AG04450 (cell line): ENCODE measurements around the gene CCL22. TPM values are rescaled to one million over a fixed set of nuclear protein-coding genes. Genes with fewer than 3 reads are reported as not detected.

ENCODE experiments used
- CTCF ChIA-PET: fragments of 300-600, 350-600 bp; formaldehyde crosslinking; extraction: SDS; loops from one replicate; lab custom pipeline; 2022; ENCODE audit warnings: antibody characterized with exemption, inconsistent platforms; lab: Charles Lee
- POLR2A ChIA-PET: fragments of 350-600 bp; formaldehyde crosslinking; extraction: SDS; loops from one replicate; lab custom pipeline; 2021; ENCODE audit warnings: antibody characterized with exemption, inconsistent platforms; lab: Yijun Ruan, JAX
- DNase-seq: peaks from one replicate; pipeline ENCODE4 v3.0.0-alpha.2; 2011; ENCODE audit warnings: low read depth, low spot score
- H3K27ac ChIP-seq: one replicate; pipeline ENCODE4 v1.5.1; 2012; ENCODE audit warnings: low read depth, low read length, control low read depth
- H3K27me3 ChIP-seq: one replicate; pipeline ENCODE4 v1.6.0; 2012; ENCODE audit warnings: low read length; ENCODE audit not compliant: control insufficient read depth, insufficient read depth
- H3K4me3 ChIP-seq: 2 replicates; pipeline ENCODE4 v1.5.1; 2011; ENCODE audit warnings: mild to moderate bottlenecking, low read depth, low read length, control low read depth
- H3K9me3 ChIP-seq: 2 replicates; pipeline ENCODE4 v1.5.1; 2012; ENCODE audit warnings: low read length; ENCODE audit not compliant: control insufficient read depth, insufficient read depth
- polyA plus RNA-seq: library from polyadenylated mRNA; depleted of rRNA; stranded (reverse); fragments of >200 nt; gene quantifications from 2 replicates; pipeline ENCODE4 v1.2.3, GENCODE V29; 2011
- TF ChIP-seq, protein P1 (sequence below): IDR thresholded peaks from 2 replicates; pipeline ENCODE4 v1.5.1; 2011; ENCODE audit warnings: low read depth, low read length, control low read depth, inconsistent platforms

CCL22 gene
- polyA plus RNA-seq, 1 experiment, result not detected

DNA sequence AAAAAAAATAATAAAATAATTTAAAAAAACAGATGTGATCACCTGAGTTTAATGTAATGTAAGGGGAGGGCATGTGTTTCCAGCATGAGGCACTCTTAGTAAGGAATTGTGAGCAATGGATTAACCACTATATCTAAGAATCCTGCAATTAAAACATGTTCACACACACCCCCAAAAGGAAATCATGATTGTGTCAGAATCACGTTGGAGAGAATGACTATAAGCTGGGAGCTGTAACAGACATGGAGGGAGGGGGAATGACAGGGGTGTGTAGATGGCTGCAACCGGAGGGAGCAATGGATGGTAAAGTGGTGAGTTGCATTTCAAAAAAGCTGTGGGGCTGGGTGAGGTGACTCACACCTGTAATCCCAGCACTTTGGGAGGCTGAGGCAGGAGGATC lies 13.6 kb upstream of the CCL22 start:
- TF ChIP-seq, protein P1, sequence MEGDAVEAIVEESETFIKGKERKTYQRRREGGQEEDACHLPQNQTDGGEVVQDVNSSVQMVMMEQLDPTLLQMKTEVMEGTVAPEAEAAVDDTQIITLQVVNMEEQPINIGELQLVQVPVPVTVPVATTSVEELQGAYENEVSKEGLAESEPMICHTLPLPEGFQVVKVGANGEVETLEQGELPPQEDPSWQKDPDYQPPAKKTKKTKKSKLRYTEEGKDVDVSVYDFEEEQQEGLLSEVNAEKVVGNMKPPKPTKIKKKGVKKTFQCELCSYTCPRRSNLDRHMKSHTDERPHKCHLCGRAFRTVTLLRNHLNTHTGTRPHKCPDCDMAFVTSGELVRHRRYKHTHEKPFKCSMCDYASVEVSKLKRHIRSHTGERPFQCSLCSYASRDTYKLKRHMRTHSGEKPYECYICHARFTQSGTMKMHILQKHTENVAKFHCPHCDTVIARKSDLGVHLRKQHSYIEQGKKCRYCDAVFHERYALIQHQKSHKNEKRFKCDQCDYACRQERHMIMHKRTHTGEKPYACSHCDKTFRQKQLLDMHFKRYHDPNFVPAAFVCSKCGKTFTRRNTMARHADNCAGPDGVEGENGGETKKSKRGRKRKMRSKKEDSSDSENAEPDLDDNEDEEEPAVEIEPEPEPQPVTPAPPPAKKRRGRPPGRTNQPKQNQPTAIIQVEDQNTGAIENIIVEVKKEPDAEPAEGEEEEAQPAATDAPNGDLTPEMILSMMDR, result no peak
- H3K27me3 ChIP-seq, result peaks cover 48% of the 10 kb centered on the region
- ChIA-PET CTCF (interaction anchor here (1.0 kb wide), 1 partner anchor 74 kb away, joined by 3 read pairs; no protein-coding TSS in a partner anchor), POLR2A (no interaction called here)
- H3K9me3 ChIP-seq, result no peaks in the 10 kb centered on the region; the same call in 1 of the 2 replicates
- no peak for DNase-seq
- H3K27ac ChIP-seq, result no peak overlapping the region
- H3K4me3 ChIP-seq, result no peak overlapping the region

DNA sequence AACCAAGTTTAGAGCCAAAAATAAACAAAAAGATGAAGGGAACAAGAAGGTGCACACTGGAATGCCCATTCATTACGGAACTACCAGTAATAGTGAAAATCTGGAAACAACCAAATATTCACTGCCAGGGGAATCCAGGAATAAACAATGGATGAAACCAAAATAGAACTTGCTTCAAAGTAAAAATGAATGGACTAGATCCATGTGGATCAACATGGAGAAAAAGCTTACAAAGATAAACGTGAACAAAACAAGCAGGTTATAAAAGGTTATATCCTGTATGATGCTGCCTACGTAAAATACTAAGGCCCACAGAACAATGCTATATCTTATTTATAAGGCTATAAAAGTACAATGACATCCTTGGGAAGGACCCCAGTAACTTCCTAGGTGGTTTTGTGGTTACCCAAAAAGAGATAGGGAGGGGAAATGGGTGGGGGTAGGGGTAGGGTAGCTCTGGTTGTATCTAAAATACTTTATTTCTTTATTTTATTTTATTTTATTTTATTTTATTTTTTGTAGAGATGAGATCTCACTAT lies 12.8 kb upstream of the CCL22 start:
- CTCF ChIA-PET, result interaction anchor here (1.0 kb wide), 1 partner anchor 73 kb away, joined by 3 read pairs; no protein-coding TSS in a partner anchor
- H3K27me3 ChIP-seq, result peaks cover 51% of the 10 kb centered on the region

DNA sequence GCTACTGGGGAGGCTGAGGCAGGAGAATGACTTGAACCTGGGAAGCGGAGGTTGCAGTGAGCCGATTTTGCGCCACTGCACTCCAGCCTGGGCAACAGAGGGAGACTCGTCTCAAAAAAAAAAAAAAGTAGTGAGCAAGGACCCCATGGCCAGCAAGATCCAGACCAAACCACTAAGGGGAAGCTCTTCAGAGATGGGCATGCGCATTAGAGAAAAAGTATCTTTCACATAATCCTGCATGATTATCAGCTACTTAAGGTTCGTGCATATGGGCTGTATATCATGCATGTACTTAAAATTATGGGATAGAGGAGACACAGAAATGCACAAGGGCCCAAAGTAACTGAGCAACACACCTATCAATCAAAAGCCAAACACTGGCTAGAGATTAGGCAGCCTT lies 10.7 kb upstream of the CCL22 start:
- Histone ChIP-seq H3K27me3 (peaks cover 55% of the 10 kb centered on the region), H3K4me3 (no peak overlapping the region), H3K27ac (no peak overlapping the region), H3K9me3 (no peaks in the 10 kb centered on the region; the same call in 1 of the 2 replicates)
- POLR2A ChIA-PET, result no interaction called here
- CTCF ChIA-PET, result no interaction called here
- DNase-seq, result no peak
- TF ChIP-seq, protein P1, result no peak

More for the DNA sequence above, 12.8 kb upstream of the CCL22 start:
- DNase-seq, result no peak
- TF ChIP-seq, protein P1, result no peak
- Histone ChIP-seq H3K9me3 (no peaks in the 10 kb centered on the region; the same call in 1 of the 2 replicates), H3K27ac (no peak overlapping the region), H3K4me3 (no peak overlapping the region)
- POLR2A ChIA-PET, result no interaction called here

DNA sequence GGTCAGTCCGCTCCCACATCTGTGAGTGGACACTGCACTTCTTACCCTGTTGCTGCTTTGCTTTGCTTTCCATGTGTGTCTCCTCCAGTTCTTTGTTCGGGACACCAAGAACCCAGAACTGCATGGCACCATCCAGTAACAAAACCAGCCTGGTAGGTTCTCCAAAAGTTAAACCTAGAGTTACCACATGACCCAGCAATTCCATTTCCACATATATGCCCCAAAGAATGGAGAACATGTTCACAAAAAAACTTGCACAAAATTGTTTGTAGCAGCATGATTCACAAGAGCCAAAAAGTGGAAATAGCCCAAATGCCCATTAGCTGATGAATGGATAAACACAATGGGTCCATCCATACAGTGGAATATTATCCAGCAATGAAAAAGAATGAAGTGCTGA lies 10.3 kb upstream of the CCL22 start:
- TF ChIP-seq, protein P1, result no peak
- ChIA-PET POLR2A (no interaction called here), CTCF (no interaction called here)
- H3K9me3 ChIP-seq, result no peaks in the 10 kb centered on the region; the same call in 1 of the 2 replicates
- H3K27me3 ChIP-seq, result peaks cover 54% of the 10 kb centered on the region
- no peak for DNase-seq
- H3K27ac ChIP-seq, result no peak overlapping the region
- H3K4me3 ChIP-seq, result no peak overlapping the region

DNA sequence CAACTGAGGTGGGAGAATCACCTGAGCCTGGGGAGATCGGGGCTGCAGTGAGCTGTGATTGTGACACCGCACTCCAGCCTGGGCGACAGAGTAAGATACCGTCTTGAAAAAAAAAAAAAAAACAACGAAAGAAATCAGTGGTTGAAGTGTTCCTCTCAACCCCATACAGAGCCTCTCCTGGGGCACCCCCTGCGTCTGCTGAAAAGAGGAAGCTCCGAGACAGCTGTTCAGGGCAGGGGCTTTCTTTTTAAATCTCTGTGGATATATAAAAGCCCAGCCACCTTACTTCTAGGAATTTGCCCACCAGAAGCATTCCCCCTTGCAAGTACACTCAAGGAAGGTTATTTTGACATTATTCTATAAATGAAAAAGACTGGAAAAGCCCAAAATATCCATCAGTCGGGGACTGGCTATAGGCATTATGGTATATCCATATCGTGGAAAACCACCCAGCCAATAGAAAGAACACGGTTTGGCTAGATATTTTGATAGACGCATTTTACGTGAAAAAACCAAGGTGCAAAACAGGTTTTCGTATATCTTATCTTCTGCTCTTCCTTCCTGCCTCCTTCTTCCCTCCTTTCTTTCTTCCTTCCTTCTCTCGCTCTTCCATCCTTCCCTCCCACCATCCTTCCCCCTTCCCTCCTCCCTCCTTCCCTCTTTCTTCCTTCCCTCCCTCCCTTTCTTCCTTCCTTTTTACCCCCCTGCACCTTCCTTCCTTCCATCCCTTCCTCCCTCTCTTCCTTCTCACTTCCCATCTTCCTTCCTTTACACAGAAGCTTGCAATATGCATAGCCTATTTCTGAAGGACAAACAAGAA lies 9.2 kb upstream of the CCL22 start:
- CTCF ChIA-PET, result no interaction called here
- Histone ChIP-seq H3K9me3 (no peaks in the 10 kb centered on the region; the same call in 1 of the 2 replicates), H3K4me3 (no peak overlapping the region), H3K27ac (no peak overlapping the region), H3K27me3 (peaks cover 51% of the 10 kb centered on the region)
- no peak for DNase-seq
- POLR2A ChIA-PET, result no interaction called here
- TF ChIP-seq, protein P1, result no peak
